Measurements from ENCODE around the gene PPDPF.
A peak's percentile ranks its signal among the peaks of the same experiment; 100 is the strongest.
"Not testable (repeated sequence)": the region's sequence is repeated elsewhere in the genome, so short reads cannot be mapped to it uniquely, and the experiment has no call there.

PPDPF gene

GRCh38 chr20:63520504-63520933 lies at the start of gene PPDPF:
Gene PPDPF (plus strand): TSS chr20:63520765. CDS start chr20:63521309, 544 bp downstream.
- DNase-seq (ENCODE audit: low spot score): peak; percentile 100

- no peak for DNase-seq (ENCODE audit: low spot score)
Observed at GRCh38 chr20:63471002-63471716, 49.4 kb upstream of the PPDPF start.

GRCh38 chr20:63471717-63471980 lies 48.9 kb upstream of the PPDPF start:
- DNase-seq (ENCODE audit: low spot score): no peak

- DNase-seq (ENCODE audit: low spot score): no peak
Observed at GRCh38 chr20:63471981-63472831, 48.4 kb upstream of the PPDPF start, which contains the start of gene KCNQ2. Gene KCNQ2 (minus strand): TSS chr20:63472655. CDS start chr20:63472463, 192 bp downstream.

GRCh38 chr20:63472862-63473390 lies 47.6 kb upstream of the PPDPF start:
- DNase-seq (ENCODE audit: low spot score): no peak

GRCh38 chr20:63473555-63474449 lies 46.8 kb upstream of the PPDPF start:
- no peak for DNase-seq (ENCODE audit: low spot score)

- peak; percentile 71 for DNase-seq (ENCODE audit: low spot score)
Observed at GRCh38 chr20:63475209-63475608, 45.4 kb upstream of the PPDPF start.

- no peak for DNase-seq (ENCODE audit: low spot score)
Observed at GRCh38 chr20:63477061-63477616, 43.4 kb upstream of the PPDPF start.

GRCh38 chr20:63477944-63478343 lies 42.6 kb upstream of the PPDPF start:
- no peak for DNase-seq (ENCODE audit: low spot score)

GRCh38 chr20:63478346-63479302 lies 41.9 kb upstream of the PPDPF start:
- DNase-seq (ENCODE audit: low spot score): no peak

GRCh38 chr20:63479695-63480419 lies 40.7 kb upstream of the PPDPF start:
- not testable (repeated sequence) for DNase-seq (ENCODE audit: low spot score)

GRCh38 chr20:63481503-63481902 lies 39.1 kb upstream of the PPDPF start:
- no peak for DNase-seq (ENCODE audit: low spot score)

GRCh38 chr20:63482021-63482587 lies 38.5 kb upstream of the PPDPF start:
- no peak for DNase-seq (ENCODE audit: low spot score)

GRCh38 chr20:63483834-63484233 lies 36.7 kb upstream of the PPDPF start:
- DNase-seq (ENCODE audit: low spot score): no peak

- DNase-seq (ENCODE audit: low spot score): no peak
Observed at GRCh38 chr20:63484236-63484635, 36.3 kb upstream of the PPDPF start.

- no peak for DNase-seq (ENCODE audit: low spot score)
Observed at GRCh38 chr20:63484651-63485403, 35.7 kb upstream of the PPDPF start.

GRCh38 chr20:63486300-63486855 lies 34.2 kb upstream of the PPDPF start:
- no peak for DNase-seq (ENCODE audit: low spot score)

GRCh38 chr20:63487116-63487764 lies 33.3 kb upstream of the PPDPF start:
- no peak for DNase-seq (ENCODE audit: low spot score)

All from GM03348 (cell line).